Neuronal stem cell (in vitro differentiated cells): ENCODE results near the gene RESF1. TPM values are rescaled to one million over a fixed set of nuclear protein-coding genes. Genes with fewer than 3 reads are reported as not detected.
A peak's percentile ranks its signal among the peaks of the same experiment; 100 is the strongest.

Experiments used
- DNase-seq: peaks from one replicate; pipeline ENCODE4 v3.0.0-alpha.2; 2013; ENCODE audit warnings: low spot score
- H2AFZ ChIP-seq: one replicate; pipeline ENCODE4 v1.6.1; 2013; ENCODE audit warnings: mild to moderate bottlenecking, low read length, inconsistent platforms
- H2AK5ac ChIP-seq: 2 replicates; pipeline ENCODE4 v1.6.1; 2013; ENCODE audit warnings: low read depth, mild to moderate bottlenecking, inconsistent platforms, low read length, moderate library complexity, mixed read lengths
- H2BK120ac ChIP-seq: 2 replicates; pipeline ENCODE4 v1.6.1; 2013; ENCODE audit warnings: low read depth, mild to moderate bottlenecking, inconsistent platforms, low read length, moderate library complexity, mixed read lengths
- H2BK12ac ChIP-seq: one replicate; pipeline ENCODE4 v1.6.1; 2013; ENCODE audit warnings: low read length, inconsistent platforms
- H2BK15ac ChIP-seq: 2 replicates; pipeline ENCODE4 v1.6.1; 2013; ENCODE audit warnings: mild to moderate bottlenecking, low read length, inconsistent platforms, mixed read lengths
- H2BK5ac ChIP-seq: one replicate; pipeline ENCODE4 v1.6.1; 2013; ENCODE audit warnings: inconsistent platforms, mild to moderate bottlenecking, low read length, moderate library complexity
- H3K14ac ChIP-seq: one replicate; pipeline ENCODE4 v1.6.1; 2013; ENCODE audit warnings: low read length, inconsistent platforms
- H3K18ac ChIP-seq: 2 replicates; pipeline ENCODE4 v1.6.1; 2013; ENCODE audit warnings: low read length, inconsistent platforms
- H3K23ac ChIP-seq: 2 replicates; pipeline ENCODE4 v1.6.1; 2013; ENCODE audit warnings: low read depth, mild to moderate bottlenecking, mixed read lengths, low read length, inconsistent platforms; ENCODE audit not compliant: poor library complexity
- H3K27ac ChIP-seq: replicated peaks from 3 replicates; pipeline ENCODE4 v1.5.1; 2013; ENCODE audit warnings: low read length, inconsistent platforms
- H3K27me3 ChIP-seq, 3 experiments: 2 replicates each; pipeline ENCODE4 v1.6.1; 2013; ENCODE audit warnings: low read length in 3 of 3, mild to moderate bottlenecking in 2 of 3, inconsistent platforms in 1 of 3, low read depth in 1 of 3, mixed read lengths in 1 of 3, moderate library complexity in 1 of 3; ENCODE audit not compliant: control insufficient read depth in 3 of 3, insufficient read depth in 3 of 3
- H3K36me3 ChIP-seq, 2 donors: replicated peaks in 1 of 2; 2 replicates each; pipeline ENCODE4 v1.6.1; 2013; ENCODE audit warnings: low read length in 2 of 2; ENCODE audit not compliant: control insufficient read depth in 2 of 2, insufficient read depth in 2 of 2
- H3K4ac ChIP-seq: 2 replicates; pipeline ENCODE4 v1.6.1; 2013; ENCODE audit warnings: inconsistent platforms, mild to moderate bottlenecking, low read length, moderate library complexity
- H3K4me1 ChIP-seq, 2 donors: 1 replicate in 1 of 2; 2 replicates in 1 of 2; pipeline ENCODE4 v1.6.1; 2013; ENCODE audit warnings: low read length in 2 of 2, low read depth in 1 of 2; ENCODE audit not compliant: control insufficient read depth in 2 of 2, insufficient read depth in 1 of 2
- H3K4me2 ChIP-seq: one replicate; pipeline ENCODE4 v1.6.1; 2013; ENCODE audit warnings: mild to moderate bottlenecking, low read length, inconsistent platforms; ENCODE audit not compliant: insufficient read depth, poor library complexity, severe bottlenecking
- H3K4me3 ChIP-seq, 2 donors: 2 replicates each; pipeline ENCODE4 v1.5.1; 2013; ENCODE audit warnings: low read length in 2 of 2, mild to moderate bottlenecking in 2 of 2, inconsistent platforms in 1 of 2, moderate library complexity in 1 of 2
- H3K79me1 ChIP-seq: one replicate; pipeline ENCODE4 v1.6.1; 2013; ENCODE audit warnings: low read depth, mild to moderate bottlenecking, inconsistent platforms, low read length, moderate library complexity
- H3K9ac ChIP-seq: one replicate; pipeline ENCODE4 v1.6.1; 2013; ENCODE audit warnings: mild to moderate bottlenecking, low read depth, low read length, inconsistent platforms; ENCODE audit not compliant: poor library complexity
- H3K9me3 ChIP-seq, 2 donors: replicated peaks in 1 of 2; 2 replicates each; pipeline versions ENCODE3 to v1.6.1; 2013; ENCODE audit warnings: low read length in 2 of 2, mild to moderate bottlenecking in 2 of 2, inconsistent platforms in 1 of 2, low read depth in 1 of 2, mixed read lengths in 1 of 2, moderate library complexity in 1 of 2; ENCODE audit not compliant: control insufficient read depth in 2 of 2, insufficient read depth in 1 of 2
- H4K8ac ChIP-seq: one replicate; pipeline ENCODE4 v1.6.1; 2013; ENCODE audit warnings: low read depth, mild to moderate bottlenecking, inconsistent platforms, low read length, moderate library complexity
- H4K91ac ChIP-seq: one replicate; pipeline ENCODE4 v1.6.1; 2013; ENCODE audit warnings: low read length, low read depth, mild to moderate bottlenecking, inconsistent platforms; ENCODE audit not compliant: poor library complexity
- WGBS, 2 donors: extraction: QIAGEN DNeasy Blood & Tissue Kit; methylation state at CpG; one replicate each; pipeline ENCODE4 v1.1.7; 2013; ENCODE audit warnings: missing lambda C conversion rate in 2 of 2, mixed read lengths in 1 of 2; ENCODE audit not compliant: insufficient read length in 2 of 2, insufficient replicate concordance in 1 of 2; ENCODE audit errors: extremely low coverage in 2 of 2; 5-methylcytosine and 5-hydroxymethylcytosine counted together
- polyA plus RNA-seq, 2 experiments: library from polyadenylated mRNA; stranded (reverse); fragments of 200-250 nt; gene quantifications; one replicate each; pipeline ENCODE4 v1.2.3, GENCODE V29; 2013

Gene RESF1, protein sequence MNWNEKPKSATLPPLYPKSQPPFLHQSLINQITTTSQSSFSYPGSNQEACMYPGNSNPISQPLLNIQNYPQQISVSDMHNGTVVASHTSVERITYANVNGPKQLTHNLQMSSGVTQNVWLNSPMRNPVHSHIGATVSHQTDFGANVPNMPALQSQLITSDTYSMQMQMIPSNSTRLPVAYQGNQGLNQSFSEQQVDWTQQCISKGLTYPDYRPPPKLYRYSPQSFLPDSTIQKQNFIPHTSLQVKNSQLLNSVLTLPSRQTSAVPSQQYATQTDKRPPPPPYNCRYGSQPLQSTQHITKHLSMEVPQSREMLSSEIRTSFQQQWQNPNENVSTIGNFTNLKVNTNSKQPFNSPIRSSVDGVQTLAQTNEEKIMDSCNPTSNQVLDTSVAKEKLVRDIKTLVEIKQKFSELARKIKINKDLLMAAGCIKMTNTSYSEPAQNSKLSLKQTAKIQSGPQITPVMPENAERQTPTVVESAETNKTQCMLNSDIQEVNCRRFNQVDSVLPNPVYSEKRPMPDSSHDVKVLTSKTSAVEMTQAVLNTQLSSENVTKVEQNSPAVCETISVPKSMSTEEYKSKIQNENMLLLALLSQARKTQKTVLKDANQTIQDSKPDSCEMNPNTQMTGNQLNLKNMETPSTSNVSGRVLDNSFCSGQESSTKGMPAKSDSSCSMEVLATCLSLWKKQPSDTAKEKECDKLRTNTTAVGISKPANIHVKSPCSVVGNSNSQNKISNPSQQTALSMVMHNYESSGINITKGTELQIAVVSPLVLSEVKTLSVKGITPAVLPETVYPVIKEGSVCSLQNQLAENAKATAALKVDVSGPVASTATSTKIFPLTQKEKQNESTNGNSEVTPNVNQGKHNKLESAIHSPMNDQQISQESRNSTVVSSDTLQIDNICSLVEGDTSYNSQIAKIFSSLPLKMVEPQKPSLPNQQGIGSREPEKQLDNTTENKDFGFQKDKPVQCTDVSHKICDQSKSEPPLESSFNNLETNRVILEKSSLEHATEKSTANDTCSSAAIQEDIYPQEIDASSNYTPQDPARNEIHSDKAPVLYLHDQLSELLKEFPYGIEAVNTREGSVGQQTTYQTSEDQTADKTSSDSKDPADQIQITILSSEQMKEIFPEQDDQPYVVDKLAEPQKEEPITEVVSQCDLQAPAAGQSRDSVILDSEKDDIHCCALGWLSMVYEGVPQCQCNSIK (N-terminal part only)
- 38.2 TPM for polyA plus RNA-seq (2013, experiment 1 of 2)
- 39.7 TPM for polyA plus RNA-seq (2013, experiment 2 of 2)

GRCh38 chr12:31959161-31959700, at the start of gene RESF1:
Gene RESF1, plus strand, starts transcription at chr12:31959415. Its CDS starts 21,541 bp downstream, at chr12:31980956.
- no peak within 1 kb of the TSS for H4K8ac ChIP-seq
- peak within 1 kb of the TSS; percentile 95 for H2AFZ ChIP-seq
- DNase-seq, result peak; percentile 84
- H2BK15ac ChIP-seq, result peak within 1 kb of the TSS; percentile 20
- no peak within 1 kb of the TSS for H4K91ac ChIP-seq
- no peak within 1 kb of the TSS for H2BK5ac ChIP-seq
- H2BK12ac ChIP-seq, result no peak within 1 kb of the TSS
- WGBS, 2 donors, result no CpG with 5 or more reads among the region's 67 CpGs
- no peaks in the 10 kb centered on the region for H3K27me3 ChIP-seq
- peak within 1 kb of the TSS; percentile 95 for H3K9ac ChIP-seq
- peaks cover 0 to 6% of the 10 kb centered on the region in 2 donors for H3K9me3 ChIP-seq
- peaks cover 3 to 7% of the 10 kb centered on the region in 2 donors for H3K4me1 ChIP-seq
- no peak within 1 kb of the TSS for H3K14ac ChIP-seq
- peak within 1 kb of the TSS; percentile 80 for H3K27ac ChIP-seq
- H3K4me2 ChIP-seq, result peak within 1 kb of the TSS; percentile 95
- peak within 1 kb of the TSS; percentile 90 for H3K23ac ChIP-seq
- no peak within 1 kb of the TSS for H2AK5ac ChIP-seq
- H3K4ac ChIP-seq, result peak within 1 kb of the TSS; percentile 30
- H3K36me3 ChIP-seq, result peaks cover 4 to 36% of the 10 kb centered on the region in 2 donors
- H3K79me1 ChIP-seq, result no peaks in the 10 kb centered on the region
- H2BK120ac ChIP-seq, result peak within 1 kb of the TSS; percentile 68
- H3K18ac ChIP-seq, result peak within 1 kb of the TSS; percentile 95
- peak within 1 kb of the TSS; percentile 56 to 100 for H3K4me3 ChIP-seq

GRCh38 chr12:31914927-31915326, 44.3 kb upstream of the RESF1 start:
- Histone ChIP-seq H2BK5ac (no peak overlapping the region), H3K4me2 (no peak overlapping the region), H3K4me1 (peaks cover 0 to 3% of the 10 kb centered on the region in 2 donors), H3K23ac (no peak overlapping the region), H2BK15ac (no peak overlapping the region), H2AK5ac (no peak overlapping the region), H3K4me3 (no peak overlapping the region), H3K9ac (no peak overlapping the region), H3K4ac (no peak overlapping the region), H3K18ac (no peak overlapping the region), H2BK120ac (no peak overlapping the region), H3K79me1 (no peaks in the 10 kb centered on the region), H4K8ac (no peak overlapping the region), H3K27me3 (no peaks in the 10 kb centered on the region), H2AFZ (no peak overlapping the region), H4K91ac (no peak overlapping the region), H2BK12ac (no peak overlapping the region), H3K14ac (no peak overlapping the region), H3K27ac (no peak overlapping the region), H3K36me3 (no peaks in the 10 kb centered on the region), H3K9me3 (no peaks in the 10 kb centered on the region)
- WGBS, 2 donors, result no CpG with 5 or more reads among the region's 1 CpG
- no peak for DNase-seq

DNA sequence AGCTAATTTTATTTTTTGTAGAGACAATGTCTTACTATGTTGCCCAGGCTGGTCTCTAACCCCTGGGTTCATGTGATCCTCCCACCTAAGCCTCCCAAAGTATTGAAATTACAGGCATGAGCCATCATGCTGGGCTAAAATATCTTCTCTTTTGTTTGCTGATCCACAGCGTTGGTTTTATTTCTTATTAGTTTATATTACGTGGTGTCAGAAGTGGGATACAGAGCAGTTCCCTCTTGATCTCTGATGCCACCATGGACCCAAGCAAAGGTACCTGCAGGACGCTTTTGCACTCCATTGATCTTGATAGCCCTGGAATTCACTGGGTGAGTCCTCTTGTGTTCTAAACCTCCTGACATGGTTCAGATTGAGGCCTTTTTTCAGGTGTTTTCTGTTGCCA, 43.8 kb upstream of the RESF1 start:
- H2BK120ac ChIP-seq, result no peak overlapping the region
- H2AK5ac ChIP-seq, result no peak overlapping the region
- no peak overlapping the region for H4K8ac ChIP-seq
- no peaks in the 10 kb centered on the region for H3K79me1 ChIP-seq
- no peak overlapping the region for H4K91ac ChIP-seq
- no peak overlapping the region for H3K9ac ChIP-seq
- no peak overlapping the region for H3K4me3 ChIP-seq
- no CpG with 5 or more reads among the region's 3 CpGs for WGBS, 2 donors
- H3K23ac ChIP-seq, result no peak overlapping the region
- H3K9me3 ChIP-seq, result no peaks in the 10 kb centered on the region
- no peak overlapping the region for H2AFZ ChIP-seq
- no peak overlapping the region for H2BK15ac ChIP-seq
- H3K27ac ChIP-seq, result no peak overlapping the region
- no peaks in the 10 kb centered on the region for H3K36me3 ChIP-seq
- H3K18ac ChIP-seq, result no peak overlapping the region
- no peak for DNase-seq
- peaks cover 0 to 3% of the 10 kb centered on the region in 2 donors for H3K4me1 ChIP-seq
- H3K4ac ChIP-seq, result no peak overlapping the region
- no peak overlapping the region for H3K14ac ChIP-seq
- H2BK5ac ChIP-seq, result no peak overlapping the region
- H3K27me3 ChIP-seq, result no peaks in the 10 kb centered on the region
- no peak overlapping the region for H2BK12ac ChIP-seq
- no peak overlapping the region for H3K4me2 ChIP-seq
